HG03097 (cell line): ENCODE measurements around the gene ITGAD.

Source experiments
- ATAC-seq: cut with Tn5 transposase; IDR thresholded peaks from one replicate; pipeline ENCODE4 v1.9.1; 2021; ENCODE audit not compliant: unreplicated experiment, low FRiP score

ITGAD gene

DNA sequence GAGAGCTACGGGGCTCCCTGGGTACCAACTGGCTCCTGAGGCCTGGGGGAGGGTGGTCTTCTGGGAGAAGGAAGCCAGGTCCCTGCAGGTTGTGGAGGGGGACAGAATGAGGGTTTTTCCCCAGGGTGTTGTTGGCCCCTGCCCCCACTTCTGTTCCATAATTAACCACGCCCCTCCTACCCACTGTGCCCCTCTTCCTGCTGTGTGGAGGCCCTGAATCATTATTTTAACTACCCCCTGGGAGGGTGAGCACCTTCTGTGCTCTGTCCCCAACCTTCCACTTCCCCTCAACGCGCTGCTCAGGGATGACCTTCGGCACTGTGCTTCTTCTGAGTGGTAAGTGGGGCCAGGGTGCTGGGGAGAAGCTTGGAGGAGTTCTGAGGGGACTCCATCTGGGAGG lies at the start of gene ITGAD:
Gene ITGAD, plus strand, starts transcription at position 280 of the 400 bp plus-strand sequence. Its CDS starts 26 bp downstream, at position 306.
- ATAC-seq = no peak

DNA sequence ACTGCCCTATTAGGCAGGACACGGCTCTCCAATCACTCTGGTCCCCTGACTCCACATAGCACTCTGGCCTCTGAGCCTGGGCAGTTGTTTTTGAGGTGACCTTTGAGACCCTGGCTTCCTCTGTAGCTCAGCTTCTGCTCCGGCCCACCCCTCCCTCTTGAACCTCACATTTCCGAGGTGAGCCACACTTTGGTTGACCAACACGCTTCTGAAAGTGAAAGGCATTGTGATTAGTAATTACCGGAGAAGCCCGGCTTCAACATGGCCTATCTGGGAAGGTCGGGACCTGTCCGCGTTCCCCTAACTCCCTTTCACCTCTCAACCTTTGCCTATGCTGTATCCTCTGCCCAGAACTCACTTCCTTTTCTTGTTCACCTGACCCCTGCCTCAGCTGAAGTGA lies 48.4 kb upstream of the ITGAD start:
- peak; percentile 91 for ATAC-seq

DNA sequence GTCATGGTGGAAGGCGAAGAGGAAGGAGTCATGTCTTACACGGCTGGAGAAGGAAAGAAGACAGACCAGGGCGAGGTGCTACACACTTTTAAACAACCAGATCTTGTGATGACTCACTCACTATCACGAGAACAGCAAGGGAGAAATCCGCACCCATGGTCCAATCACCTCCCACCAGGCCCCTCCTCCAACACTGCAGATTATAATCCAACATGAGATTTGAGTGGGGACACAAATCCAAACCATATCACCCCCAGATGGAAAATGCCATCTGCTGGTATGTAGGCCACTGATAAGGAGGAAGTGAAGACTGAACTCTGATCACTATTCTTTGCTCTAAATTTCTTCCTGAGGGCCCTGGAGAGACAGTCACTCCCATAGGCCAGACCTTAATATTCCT lies 45.7 kb upstream of the ITGAD start:
- ATAC-seq = no peak

DNA sequence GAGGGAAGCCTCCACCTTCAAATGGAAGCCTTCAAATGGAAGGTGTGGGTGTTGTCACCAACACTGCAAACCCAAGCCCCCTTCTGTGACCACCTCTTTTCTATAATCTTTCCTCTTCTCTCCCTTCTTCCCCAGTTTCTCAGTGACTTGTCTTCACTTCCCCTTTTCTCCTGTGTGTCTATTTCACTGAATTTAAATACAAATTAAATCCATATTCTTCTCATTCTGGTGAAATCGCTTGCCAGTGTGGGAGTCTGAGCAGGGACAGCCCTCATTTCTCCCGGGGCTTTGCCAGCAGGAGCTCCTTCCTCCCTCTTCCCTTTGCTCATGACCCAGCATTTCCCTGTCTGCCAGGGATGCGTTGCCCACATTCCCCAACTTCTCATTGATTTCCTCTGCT lies 44.6 kb upstream of the ITGAD start:
- no peak for ATAC-seq

DNA sequence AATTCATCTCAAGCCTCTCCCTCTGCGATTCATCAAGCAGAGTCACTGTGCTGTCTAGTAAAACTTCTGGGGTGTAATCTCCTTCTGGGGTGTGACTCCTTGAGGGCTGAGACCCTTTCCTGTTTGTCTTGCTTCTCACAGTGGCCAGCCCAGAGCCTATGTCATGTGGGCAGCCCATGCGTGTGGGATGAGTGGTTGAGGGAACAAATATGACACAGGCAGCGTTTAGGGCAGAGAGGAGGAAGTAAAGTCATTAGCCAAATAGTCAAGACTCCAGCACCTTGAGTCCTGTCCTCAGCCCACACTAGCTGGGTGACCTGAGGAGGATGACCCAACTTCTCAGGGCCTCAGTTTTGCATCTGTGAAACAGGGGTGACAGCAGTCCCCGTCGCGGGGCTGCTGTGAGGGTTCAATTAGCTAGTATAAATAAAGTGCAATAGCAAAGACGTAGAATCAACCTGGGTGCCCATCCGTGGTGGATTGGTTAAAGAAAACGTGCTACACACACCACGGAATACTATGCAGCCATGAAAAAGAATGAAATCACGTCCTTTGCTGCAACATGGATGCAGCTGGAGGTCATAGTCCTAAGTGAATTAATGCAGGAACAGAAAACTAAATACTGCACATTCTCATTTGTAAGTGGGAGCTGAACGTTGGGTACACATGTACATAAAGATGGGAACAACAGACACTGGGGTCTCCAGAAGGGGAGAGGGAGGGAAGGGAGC lies 42.7 kb upstream of the ITGAD start:
- no peak for ATAC-seq

DNA sequence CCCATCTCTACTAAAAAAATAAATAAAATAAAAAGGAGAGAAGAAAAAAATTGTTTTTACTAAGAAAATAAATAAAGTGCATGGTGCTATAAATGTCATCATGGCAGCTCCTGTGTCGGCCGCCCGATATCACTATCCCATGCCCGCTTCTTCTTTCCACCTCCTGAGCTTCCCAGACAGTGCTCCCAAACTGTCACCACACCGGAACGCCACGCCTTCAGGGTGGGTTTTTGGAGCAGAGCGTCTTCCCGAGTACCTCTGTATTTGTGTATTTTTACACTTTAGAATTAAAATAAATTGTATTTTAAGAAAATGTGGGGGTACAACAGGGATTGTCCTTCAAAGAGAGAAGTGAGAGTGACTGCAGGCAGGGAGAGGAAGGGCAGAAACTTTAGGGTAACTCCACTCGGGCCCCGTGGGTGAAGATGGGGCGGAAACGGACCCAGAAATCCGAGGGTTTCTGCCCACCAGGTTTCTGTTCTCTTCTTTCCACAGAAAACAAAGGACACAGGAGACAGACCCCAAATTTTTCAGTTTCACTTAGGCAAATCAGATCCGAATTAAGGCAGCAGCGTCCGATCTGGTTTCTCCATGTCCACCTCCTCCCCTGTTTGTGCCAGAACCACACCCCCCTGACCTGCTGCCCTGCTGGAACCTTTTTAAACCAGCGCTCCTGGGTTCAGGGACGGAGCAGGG lies 41.7 kb upstream of the ITGAD start:
- no peak for ATAC-seq

DNA sequence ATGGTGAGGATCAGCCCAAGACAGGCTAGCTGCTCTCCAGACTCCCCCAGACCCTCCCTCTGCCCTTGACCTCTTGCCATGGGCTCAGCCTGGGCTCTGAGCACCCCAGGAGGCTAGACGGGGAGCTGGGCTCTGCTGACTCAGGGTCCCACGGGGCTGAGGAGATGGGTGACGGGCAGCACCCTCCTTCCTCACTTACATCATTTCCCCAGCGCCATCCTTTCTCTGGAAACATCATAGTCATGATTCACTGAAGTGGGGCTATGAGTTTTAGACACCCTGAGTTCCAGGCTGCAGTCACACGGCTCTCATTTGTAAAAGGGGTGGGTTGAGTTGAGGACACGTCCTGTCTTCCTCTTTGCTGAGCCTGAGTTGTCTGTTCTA lies 41.2 kb upstream of the ITGAD start:
- no peak for ATAC-seq

DNA sequence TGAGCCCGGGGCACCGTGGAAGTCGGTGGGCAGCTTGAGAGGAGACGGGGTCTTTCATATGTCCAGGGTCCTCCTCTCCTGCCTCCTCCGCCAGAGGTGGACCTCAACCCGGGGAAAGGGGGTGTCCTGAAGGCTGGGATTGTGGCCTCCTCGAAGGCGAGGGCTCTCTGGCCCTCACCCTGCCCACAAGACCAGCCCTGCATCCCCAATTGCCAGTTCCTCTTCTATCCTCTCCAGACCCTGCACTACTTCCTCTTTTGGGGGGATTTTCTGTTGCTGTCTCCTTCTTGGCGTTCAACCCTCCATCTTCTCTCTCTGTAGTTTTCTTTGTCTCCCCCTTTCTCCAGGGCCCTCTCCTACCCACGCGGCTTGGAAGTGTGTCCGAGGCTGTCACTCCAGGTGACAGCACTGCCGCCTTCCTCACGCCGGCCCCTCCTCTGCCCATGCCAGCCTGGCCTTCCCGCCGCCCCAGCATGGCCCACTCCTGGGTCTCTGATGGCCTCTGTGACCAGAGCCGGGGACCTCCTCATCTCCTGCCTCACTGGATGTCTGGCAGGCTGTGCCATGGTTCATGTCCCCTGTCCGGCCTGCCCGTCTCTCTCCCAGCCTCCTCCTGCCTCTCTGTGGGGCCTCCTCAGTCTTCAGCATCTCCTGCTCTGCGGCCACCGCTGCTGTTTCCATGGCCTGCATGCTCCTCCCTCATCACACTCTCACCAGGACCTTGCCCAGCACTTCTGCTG lies 40.6 kb upstream of the ITGAD start:
- no peak for ATAC-seq

DNA sequence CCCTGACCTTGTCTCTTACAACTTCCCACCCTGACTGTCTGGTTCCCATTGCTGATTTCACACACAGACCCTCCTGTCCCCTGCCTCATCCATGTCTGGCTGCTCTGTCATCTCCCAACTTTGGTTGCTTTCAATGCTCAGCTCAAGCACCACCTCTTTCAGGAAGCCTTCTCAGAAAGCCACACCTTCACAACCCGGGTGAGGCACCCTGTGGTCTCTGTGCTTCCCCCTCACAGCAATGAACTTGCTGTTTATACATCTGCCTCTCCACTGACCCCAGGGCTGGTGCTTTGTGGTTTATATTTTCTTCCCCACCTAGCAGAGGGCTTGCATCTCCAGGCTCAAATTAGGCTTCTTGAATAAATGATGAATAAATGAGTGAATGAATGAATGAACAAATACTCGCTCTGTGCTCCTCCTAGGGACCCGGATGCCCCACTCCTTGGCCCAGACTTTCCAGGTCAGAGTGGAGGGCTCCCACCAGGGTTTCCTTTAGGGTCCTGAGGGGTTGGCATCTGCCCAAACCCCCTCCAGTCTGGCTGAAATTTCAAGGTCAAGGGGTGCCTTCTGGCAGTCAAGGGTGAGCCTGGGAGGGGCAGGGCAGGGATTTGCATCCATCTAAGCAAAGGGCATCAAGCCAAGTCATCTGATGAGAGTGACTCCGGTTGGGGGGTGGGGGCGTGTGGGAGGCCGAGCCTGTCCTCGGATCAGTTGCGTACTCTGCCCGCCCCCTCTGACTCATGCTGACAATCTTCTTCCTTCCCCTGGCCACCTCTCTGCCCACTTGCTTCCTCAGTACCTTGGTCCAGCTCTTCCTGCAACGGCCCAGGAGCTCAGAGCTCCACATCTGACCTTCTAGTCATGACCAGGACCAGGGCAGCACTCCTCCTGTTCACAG lies 38.5 kb upstream of the ITGAD start, which contains the start of gene ITGAX:
Gene ITGAX, plus strand, starts transcription at position 783 of the 898 bp plus-strand sequence. Its CDS starts 79 bp downstream, at position 862.
- ATAC-seq = no peak

DNA sequence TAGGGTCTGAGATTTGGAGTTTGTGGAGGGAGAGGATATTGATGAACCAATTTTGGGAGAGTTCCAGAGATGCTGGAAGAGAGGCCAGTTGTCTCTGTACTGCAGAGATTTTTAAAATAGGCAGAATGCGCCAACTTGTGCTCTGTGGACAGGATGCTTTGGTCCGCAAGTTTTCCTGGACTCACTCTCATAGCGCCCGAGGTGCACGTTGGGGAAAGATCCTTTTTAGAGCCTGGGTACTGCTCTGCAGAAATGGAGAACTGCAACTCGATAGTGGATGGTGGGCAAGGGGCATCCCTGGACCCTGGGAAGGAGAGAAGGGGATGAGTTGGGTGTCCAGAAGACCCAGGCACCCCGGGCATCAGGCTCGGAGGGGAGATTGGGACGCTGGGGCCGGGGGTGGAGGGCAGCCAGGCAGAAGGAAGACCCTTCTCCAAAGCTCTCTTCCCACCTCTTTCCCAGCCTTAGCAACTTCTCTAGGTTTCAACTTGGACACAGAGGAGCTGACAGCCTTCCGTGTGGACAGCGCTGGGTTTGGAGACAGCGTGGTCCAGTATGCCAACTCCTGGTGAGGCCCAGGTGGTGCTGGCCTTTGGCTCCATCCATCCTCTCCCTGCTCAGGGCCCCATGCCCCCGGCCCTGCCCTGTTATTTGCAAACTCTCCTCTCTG lies 37.6 kb upstream of the ITGAD start:
- ATAC-seq = no peak

DNA sequence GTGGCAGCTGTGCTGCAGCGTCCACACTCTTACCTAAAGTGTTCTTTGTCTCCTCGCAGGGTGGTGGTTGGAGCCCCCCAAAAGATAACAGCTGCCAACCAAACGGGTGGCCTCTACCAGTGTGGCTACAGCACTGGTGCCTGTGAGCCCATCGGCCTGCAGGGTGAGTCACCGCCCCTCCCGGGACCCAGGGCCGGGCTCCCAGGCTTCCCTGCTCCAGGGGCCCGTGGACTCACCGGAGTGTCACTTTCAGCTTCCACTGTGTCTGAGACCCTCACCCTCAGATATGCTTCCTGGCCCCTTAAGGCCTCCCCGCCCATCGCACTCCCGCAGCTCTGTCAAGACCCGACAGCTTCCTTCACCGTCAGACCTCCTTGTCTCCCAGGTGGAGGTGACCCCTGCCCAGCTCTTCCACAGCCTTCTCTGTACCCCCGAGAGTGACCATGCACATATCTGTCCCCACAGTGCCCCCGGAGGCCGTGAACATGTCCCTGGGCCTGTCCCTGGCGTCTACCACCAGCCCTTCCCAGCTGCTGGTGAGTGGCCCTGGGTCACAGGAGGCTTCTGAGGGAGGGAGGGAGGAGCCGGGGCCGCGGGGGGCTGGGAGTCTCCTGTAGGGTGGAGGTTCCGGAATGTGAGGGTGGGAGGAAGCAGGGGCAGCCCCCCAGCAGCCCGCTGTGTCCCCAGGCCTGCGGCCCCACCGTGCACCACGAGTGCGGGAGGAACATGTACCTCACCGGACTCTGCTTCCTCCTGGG lies 36.4 kb upstream of the ITGAD start:
- ATAC-seq = no peak

DNA sequence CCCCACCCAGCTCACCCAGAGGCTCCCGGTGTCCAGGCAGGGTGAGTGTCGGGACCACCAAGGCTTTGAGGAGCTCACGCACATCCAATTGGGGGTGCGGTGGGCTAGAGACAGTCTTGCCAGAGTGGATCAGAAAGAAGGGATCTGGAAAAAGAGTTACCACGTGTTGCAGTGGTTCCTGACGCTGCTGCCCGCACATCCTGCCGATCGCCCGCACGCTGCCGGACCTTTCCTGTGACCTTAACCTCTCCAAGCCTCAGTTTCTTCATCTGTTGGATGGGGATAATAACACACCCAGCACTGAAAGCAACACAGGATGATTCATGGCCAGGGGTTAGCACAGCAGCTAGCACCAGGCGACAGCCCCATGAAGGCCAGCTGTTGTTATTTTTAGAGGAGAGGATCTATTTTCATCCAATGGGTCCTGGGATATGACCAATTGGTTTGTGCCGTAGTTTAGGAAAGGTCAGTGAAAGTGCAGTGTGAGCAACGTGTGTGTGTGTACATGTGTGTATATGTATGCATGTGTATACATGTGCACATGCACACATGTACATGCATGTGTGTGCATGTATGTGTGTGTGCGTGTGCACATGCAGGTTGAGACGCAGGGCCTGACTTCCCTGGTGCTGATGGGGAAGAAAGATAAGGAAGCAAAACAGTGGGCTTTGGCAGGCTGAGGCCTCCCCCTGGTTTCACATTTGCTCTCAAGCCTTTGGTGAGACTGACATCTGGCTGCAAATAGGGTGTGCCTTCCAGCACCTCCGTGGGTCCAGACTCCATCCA lies 35.6 kb upstream of the ITGAD start:
- ATAC-seq = no peak

DNA sequence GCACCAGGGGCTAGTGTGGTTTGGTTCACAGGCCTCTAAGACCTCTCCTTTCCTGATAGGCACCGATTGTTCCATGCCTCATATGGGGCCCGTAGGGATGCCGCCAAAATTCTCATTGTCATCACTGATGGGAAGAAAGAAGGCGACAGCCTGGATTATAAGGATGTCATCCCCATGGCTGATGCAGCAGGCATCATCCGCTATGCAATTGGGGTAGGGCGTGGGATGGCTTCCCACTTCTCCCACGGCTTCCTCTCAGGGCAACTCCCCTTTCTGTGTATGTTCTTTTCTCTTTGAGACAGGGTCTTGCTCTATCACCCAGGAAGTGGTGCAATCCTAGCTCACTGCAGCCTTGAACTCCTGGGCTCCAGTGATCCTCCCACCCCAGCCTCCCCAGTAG lies 32.9 kb upstream of the ITGAD start:
- ATAC-seq = no peak

DNA sequence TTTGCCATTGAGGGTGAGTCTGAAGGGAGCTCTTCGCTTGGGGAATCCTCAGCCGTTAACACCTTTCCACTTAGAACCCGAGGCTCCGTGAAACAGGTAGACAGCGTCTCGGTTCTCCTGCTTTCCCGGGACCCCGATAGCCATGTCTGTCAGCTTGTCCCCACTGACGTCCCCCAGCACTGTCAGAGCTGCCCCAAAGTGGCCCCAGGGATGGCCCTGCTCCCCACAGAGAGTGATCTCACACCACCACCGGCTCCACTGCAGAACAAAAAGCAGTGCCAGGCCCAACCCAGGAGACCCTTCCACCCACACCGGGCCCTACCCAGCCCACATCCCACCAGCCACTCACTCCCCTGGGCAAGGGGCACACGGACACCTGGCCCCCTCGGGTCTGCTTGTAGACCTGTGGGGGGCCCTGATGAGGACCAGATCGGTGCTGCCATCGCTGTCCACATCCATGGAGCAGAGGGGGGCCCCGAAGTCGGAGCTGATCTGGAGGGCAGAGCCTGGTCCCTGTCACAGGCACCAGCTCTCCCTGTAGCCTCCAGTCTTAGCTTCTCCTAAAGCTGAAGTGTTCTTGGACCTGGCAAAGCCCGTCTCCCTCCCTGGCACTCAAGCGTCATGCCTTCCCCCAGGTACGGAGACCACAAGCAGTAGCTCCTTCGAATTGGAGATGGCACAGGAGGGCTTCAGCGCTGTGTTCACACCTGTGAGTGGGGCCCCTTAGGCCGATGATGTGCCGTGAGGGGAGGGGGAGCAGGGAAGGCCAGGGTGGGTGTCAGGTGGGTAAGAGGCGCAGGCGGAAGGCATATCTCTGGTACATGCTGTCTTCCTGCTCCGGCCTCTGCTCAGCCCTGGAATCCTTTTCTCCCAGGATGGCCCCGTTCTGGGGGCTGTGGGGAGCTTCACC lies 31.7 kb upstream of the ITGAD start:
- no peak for ATAC-seq

DNA sequence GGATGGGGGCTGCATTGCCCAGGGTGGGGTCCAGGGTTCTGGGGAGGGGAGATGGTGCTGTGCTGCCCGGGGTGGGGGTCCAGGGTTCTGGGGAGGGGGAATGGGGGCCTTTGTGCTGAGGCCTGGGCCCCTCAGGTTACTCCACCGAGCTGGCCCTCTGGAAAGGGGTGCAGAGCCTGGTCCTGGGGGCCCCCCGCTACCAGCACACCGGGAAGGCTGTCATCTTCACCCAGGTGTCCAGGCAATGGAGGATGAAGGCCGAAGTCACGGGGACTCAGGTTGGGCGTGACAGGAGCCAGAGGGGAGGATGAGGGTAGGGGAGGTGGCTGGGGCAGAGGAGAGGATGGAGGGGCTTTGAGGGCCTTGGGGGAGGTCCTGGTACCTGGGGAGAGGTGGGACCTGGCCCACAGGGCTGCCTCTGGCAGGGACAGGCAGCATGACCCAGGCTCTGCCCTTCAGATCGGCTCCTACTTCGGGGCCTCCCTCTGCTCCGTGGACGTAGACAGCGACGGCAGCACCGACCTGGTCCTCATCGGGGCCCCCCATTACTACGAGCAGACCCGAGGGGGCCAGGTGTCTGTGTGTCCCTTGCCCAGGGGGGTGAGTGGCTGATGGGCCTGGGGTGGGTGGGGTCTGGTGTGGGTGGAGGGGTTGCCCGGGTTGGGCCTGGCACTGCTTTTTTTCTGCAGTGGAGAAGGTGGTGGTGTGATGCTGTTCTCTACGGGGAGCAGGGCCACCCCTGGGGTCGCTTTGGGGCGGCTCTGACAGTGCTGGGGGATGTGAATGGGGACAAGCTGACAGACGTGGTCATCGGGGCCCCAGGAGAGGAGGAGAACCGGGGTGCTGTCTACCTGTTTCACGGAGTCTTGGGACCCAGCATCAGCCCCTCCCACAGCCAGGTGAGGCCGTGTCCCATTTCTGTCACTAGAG lies 30.4 kb upstream of the ITGAD start:
- no peak for ATAC-seq

DNA sequence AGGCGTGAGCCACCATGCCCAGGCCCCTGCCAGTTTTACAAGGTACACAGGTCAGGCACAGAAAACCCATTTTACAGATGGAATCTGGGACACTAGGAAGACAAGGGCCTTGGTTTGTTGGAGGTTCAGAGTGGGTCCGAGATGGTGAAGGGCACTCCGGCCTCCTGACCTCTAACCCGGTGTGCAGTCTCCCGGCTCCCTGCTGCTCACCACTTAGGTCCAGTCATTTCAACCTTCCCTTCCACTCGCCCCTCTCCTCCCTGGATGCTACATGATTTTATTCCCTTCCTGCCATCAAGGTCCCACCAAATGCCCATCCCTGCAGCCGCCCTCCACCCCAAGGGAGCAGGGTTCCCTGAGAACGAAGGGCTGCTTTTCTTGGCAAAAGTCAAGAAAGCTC lies 29.4 kb upstream of the ITGAD start:
- ATAC-seq = no peak
